HepG2 (cell line): Measurements from ENCODE around the gene RCAN2. TPM values are rescaled to one million over a fixed set of nuclear protein-coding genes. Genes with fewer than 3 reads are reported as not detected.

Experiments
- ATAC-seq: fragments of 200-7000 bp; cut with Tn5 transposase; 3 replicates; pipeline ENCODE4 v1.9.1; 2020; ENCODE audit warnings: mild to moderate bottlenecking, moderate library complexity
- BruUV-seq: library from RNA; stranded (reverse); fragments of 400-500 nt; replicated peaks from 2 replicates; lab custom pipeline; 2021; lab: Mats Ljungman, UMichigan
- CTCF ChIA-PET: fragments of 300-600 bp; formaldehyde crosslinking; extraction: SDS; loops from one replicate; lab custom pipeline; 2021; ENCODE audit warnings: low total read pairs, inconsistent platforms, low intra/inter-chr PET ratio; lab: Yijun Ruan, JAX
- POLR2A ChIA-PET: fragments of 350-600 bp; sonication (Branson Sonifier 250); formaldehyde crosslinking; loops from one replicate; lab custom pipeline; 2020; ENCODE audit warnings: antibody characterized with exemption, inconsistent platforms; lab: Yijun Ruan, JAX
- DNase-seq: peaks from one replicate; pipeline ENCODE4 v3.0.0-alpha.2; 2015; ENCODE audit warnings: low spot score
- FAIRE-seq: peaks from 3 replicates; lab custom pipeline; 2011; peaks lifted over from hg19 to GRCh38; lab: Jason Lieb, UNC
- H2AFZ ChIP-seq: one replicate; pipeline ENCODE4 v1.6.1; 2011; ENCODE audit warnings: low read length, inconsistent platforms
- H3K27ac ChIP-seq: fragments of 300-600 bp; 3 replicates; pipeline ENCODE4 v1.8.0; 2011; ENCODE audit warnings: mixed run types, mild to moderate bottlenecking, mixed read lengths, low read length, inconsistent platforms; ENCODE audit not compliant: insufficient read depth; ENCODE audit errors: extremely low read length
- H3K27me3 ChIP-seq, 2 experiments: fragments of 200-600 bp in 1 of 2; 2 replicates in 1 of 2; 3 replicates in 1 of 2; pipeline versions ENCODE4 v1.6.0 to v1.8.0; 2011; ENCODE audit warnings: low read length in 2 of 2, mild to moderate bottlenecking in 2 of 2, moderate library complexity in 2 of 2, inconsistent platforms in 1 of 2; ENCODE audit not compliant: insufficient read depth in 2 of 2, control insufficient read depth in 1 of 2
- H3K36me3 ChIP-seq, 2 experiments: fragments of 200-600 bp in 1 of 2; replicated peaks in 1 of 2; 2 replicates in 1 of 2; 3 replicates in 1 of 2; pipeline versions ENCODE4 v1.5.1 to v1.8.0; 2011; ENCODE audit warnings: low read length in 2 of 2, inconsistent platforms in 1 of 2; ENCODE audit not compliant: insufficient read depth in 2 of 2, control insufficient read depth in 1 of 2
- H3K4me1 ChIP-seq: 2 replicates; pipeline ENCODE4 v1.5.1; 2012; ENCODE audit warnings: low read length, inconsistent platforms; ENCODE audit not compliant: insufficient read depth
- H3K4me2 ChIP-seq: 2 replicates; pipeline ENCODE4 v1.6.0; 2011; ENCODE audit warnings: low read depth, low read length, inconsistent platforms
- H3K4me3 ChIP-seq, 3 experiments: fragments of 200-600 bp in 1 of 3; sonication (generic), shearing (Covaris generic) in 1 of 3; replicated peaks in 1 of 3; 2 replicates each; pipeline ENCODE4 v1.5.1; 2011 to 2016; ENCODE audit warnings: low read length in 3 of 3, inconsistent platforms in 2 of 3, low read depth in 2 of 3, mild to moderate bottlenecking in 2 of 3, control low read depth in 1 of 3, mixed read lengths in 1 of 3; ENCODE audit not compliant: insufficient read depth in 1 of 3
- H3K79me2 ChIP-seq: one replicate; pipeline ENCODE4 v1.6.1; 2011; ENCODE audit warnings: low read length, inconsistent platforms; ENCODE audit not compliant: insufficient read depth
- H3K9ac ChIP-seq: 2 replicates; pipeline ENCODE4 v1.6.0; 2011; ENCODE audit warnings: mild to moderate bottlenecking, low read depth, low read length, inconsistent platforms; ENCODE audit not compliant: insufficient read depth
- H3K9me3 ChIP-seq: 2 replicates; pipeline ENCODE4 v1.5.1; 2012; ENCODE audit warnings: mild to moderate bottlenecking, low read length
- H4K20me1 ChIP-seq: 2 replicates; pipeline ENCODE4 v1.6.0; 2011; ENCODE audit warnings: inconsistent platforms, mild to moderate bottlenecking, low read length, moderate library complexity; ENCODE audit not compliant: insufficient read depth
- BCL3 ChIP-seq: sonication (generic); formaldehyde crosslinking; IDR thresholded peaks from 2 replicates; pipeline ENCODE4 v1.5.1; 2020; ENCODE audit warnings: mild to moderate bottlenecking, missing genetic modification reagents, moderate library complexity
- CAMTA2 ChIP-seq: sonication (generic); formaldehyde crosslinking; IDR thresholded peaks from 2 replicates; pipeline ENCODE4 v1.4.0; 2020; ENCODE audit warnings: mild to moderate bottlenecking, missing genetic modification reagents, borderline replicate concordance
- ISX ChIP-seq: sonication (generic); formaldehyde crosslinking; conservative IDR thresholded peaks from 2 replicates; pipeline ENCODE4 v1.5.0; 2020; ENCODE audit warnings: missing genetic modification reagents
- KAT7 ChIP-seq: IDR thresholded peaks from 2 replicates; pipeline ENCODE4 v1.6.1; 2018; ENCODE audit warnings: borderline replicate concordance, missing compliant biosample characterization
- NONO ChIP-seq, 2 experiments: fragments of 450-650 bp in 1 of 2; sonication (generic) in 1 of 2; formaldehyde crosslinking in 1 of 2; IDR thresholded peaks in 1 of 2; conservative IDR thresholded peaks in 1 of 2; 2 replicates each; pipeline versions ENCODE4 v1.6.1 to v1.8.0; 2017 to 2022; ENCODE audit warnings: mild to moderate bottlenecking in 1 of 2, missing genetic modification reagents in 1 of 2, moderate library complexity in 1 of 2
- PAF1 ChIP-seq: IDR thresholded peaks from 2 replicates; pipeline ENCODE4 v1.6.1; 2016; ENCODE audit warnings: missing genetic modification reagents, missing compliant biosample characterization
- RBM39 ChIP-seq: fragments of 200-400 bp; formaldehyde crosslinking; IDR thresholded peaks from one replicate; pipeline ENCODE4 v1.6.1; 2018; ENCODE audit warnings: antibody characterized with exemption, mild to moderate bottlenecking, low read depth, low read length; ENCODE audit not compliant: poor library complexity, severe bottlenecking
- SRSF9 ChIP-seq: fragments of 200-400 bp; formaldehyde crosslinking; IDR thresholded peaks from 2 replicates; pipeline ENCODE4 v1.6.1; 2018; ENCODE audit warnings: borderline replicate concordance, mild to moderate bottlenecking, low read depth, low read length; ENCODE audit not compliant: insufficient read depth, poor library complexity, severe bottlenecking
- ZNF512 ChIP-seq: sonication (generic); formaldehyde crosslinking; IDR thresholded peaks from 2 replicates; pipeline ENCODE4 v1.4.0; 2020; ENCODE audit warnings: mild to moderate bottlenecking, missing genetic modification reagents
- ZNF768 ChIP-seq: sonication (generic); formaldehyde crosslinking; IDR thresholded peaks from 2 replicates; pipeline ENCODE4 v1.4.0; 2020; ENCODE audit warnings: missing genetic modification reagents
- WGBS: methylation state at CpG from one replicate; pipeline ENCODE4 v1.1.6; 2017; ENCODE audit warnings: low lambda C conversion rate; 5-methylcytosine and 5-hydroxymethylcytosine counted together
- in situ Hi-C: cut with HindIII; loops from 2 replicates; pipeline ENCODE4 v1.10.0; 2017; ENCODE audit warnings: low pct_unique_long_range_greater_than_20kb; ENCODE audit not compliant: extremely low pct_ligation_motif_present
- intact Hi-C: fragments of 100-400 bp; cut with micrococcal nuclease; formaldehyde crosslinking; loops from one replicate; pipeline ENCODE4 v1.10.0; 2022; ENCODE audit not compliant: unreplicated experiment
- polyA plus RNA-seq, 8 experiments: library from polyadenylated mRNA; depleted of rRNA in 3 of 8; stranded (reverse) in 7 of 8; unstranded in 1 of 8; fragments of >200 nt; fragmentation: Illumina TruSeq in 4 of 8; extraction: Trizol in 4 of 8; gene quantifications; 2 replicates each; pipeline versions ENCODE4 v1.2.1 to v1.2.3, GENCODE V29; 2011 to 2016; ENCODE audit warnings: low read depth in 4 of 8, missing spikeins in 1 of 8, mixed read lengths in 1 of 8; ENCODE audit not compliant: insufficient read depth in 1 of 8
- total RNA-seq, 5 experiments: library from RNA; depleted of rRNA; stranded (reverse); fragments of >200 nt; fragmentation: Illumina TruSeq; extraction: Trizol; gene quantifications; 2 replicates each; pipeline ENCODE4 v1.2.3, GENCODE V29; 2016; ENCODE audit warnings: low read depth in 1 of 5

The RCAN2 gene
- total and polyA plus RNA-seq, 2 of the 13 experiments (the other 11 are each of a cell fraction or from before 2014, with no cell fraction given): not detected

GRCh38 chr6:46538800-46539480 is 47.7 kb upstream of the RCAN2 start:
- Histone ChIP-seq H3K9me3 (0 out of 2 replicates have a peak, but pooled peaks cover under 1% of the 10 kb centered on the region), H3K27ac (no peak overlapping the region), H3K27me3 (no peaks in the 10 kb centered on the region), H4K20me1 (no peaks in the 10 kb centered on the region), H3K9ac (no peak overlapping the region), H3K79me2 (no peaks in the 10 kb centered on the region), H3K36me3 (no peaks in the 10 kb centered on the region), H2AFZ (no peak overlapping the region), H3K4me1 (no peaks in the 10 kb centered on the region), H3K4me2 (no peak overlapping the region), H3K4me3 (no peak overlapping the region)
- no TSS peak for BruUV-seq
- DNase-seq (no peak), ATAC-seq (no peak), FAIRE-seq (no peak)
- in situ Hi-C loops (no loop called here), intact Hi-C loops (no loop called here)
- ChIA-PET CTCF (no interaction called here), POLR2A (no interaction called here)
- WGBS: 11% methylated on average over 6 of the region's 6 CpGs
- no peak for TF ChIP-seq SRSF9
- no peak for TF ChIP-seq NONO (IDR thresholded peaks at IDR 0.05)
- TF ChIP-seq NONO (CRISPR knock-in tag; conservative IDR thresholded peaks at IDR 0.05): no peak

- no peak for DNase-seq
- ChIA-PET CTCF (no interaction called here), POLR2A (no interaction called here)
- H3K4me1 ChIP-seq: no peaks in the 10 kb centered on the region
- no peak overlapping the region for H2AFZ ChIP-seq
- no peak overlapping the region for H3K4me2 ChIP-seq
- H3K79me2 ChIP-seq: no peaks in the 10 kb centered on the region
- FAIRE-seq: no peak
- no peak overlapping the region for H3K9ac ChIP-seq
- ATAC-seq: no peak
- no peaks in the 10 kb centered on the region for H3K36me3 ChIP-seq
- intact Hi-C loops (no loop called here), in situ Hi-C loops (no loop called here)
- H3K27ac ChIP-seq: no peak overlapping the region
- no peaks in the 10 kb centered on the region for H3K9me3 ChIP-seq
- no peaks in the 10 kb centered on the region for H4K20me1 ChIP-seq
- no TSS peak for BruUV-seq
- H3K27me3 ChIP-seq: peaks cover 0 to 1% of the 10 kb centered on the region in 2 experiments; a peak in 1 of 5 replicates
- 17% methylated on average over 3 of the region's 3 CpGs for WGBS
- TF ChIP-seq RBM39 (no peak), CAMTA2 (CRISPR knock-in tag) (no peak), KAT7 (CRISPR knock-in tag) (no peak), ISX (CRISPR knock-in tag) (no peak), ZNF768 (CRISPR knock-in tag) (no peak), PAF1 (CRISPR knock-in tag) (no peak), ZNF512 (CRISPR knock-in tag) (no peak), BCL3 (CRISPR knock-in tag) (no peak)
- no peak overlapping the region for H3K4me3 ChIP-seq
Observed at GRCh38 chr6:46530896-46531295, 39.6 kb upstream of the RCAN2 start.
